ENCODE measurements around the gene MANBA.
"Not testable (repeated sequence)": the region's sequence is repeated elsewhere in the genome, so short reads cannot be mapped to it uniquely, and the experiment has no call there.

The MANBA gene

DNA sequence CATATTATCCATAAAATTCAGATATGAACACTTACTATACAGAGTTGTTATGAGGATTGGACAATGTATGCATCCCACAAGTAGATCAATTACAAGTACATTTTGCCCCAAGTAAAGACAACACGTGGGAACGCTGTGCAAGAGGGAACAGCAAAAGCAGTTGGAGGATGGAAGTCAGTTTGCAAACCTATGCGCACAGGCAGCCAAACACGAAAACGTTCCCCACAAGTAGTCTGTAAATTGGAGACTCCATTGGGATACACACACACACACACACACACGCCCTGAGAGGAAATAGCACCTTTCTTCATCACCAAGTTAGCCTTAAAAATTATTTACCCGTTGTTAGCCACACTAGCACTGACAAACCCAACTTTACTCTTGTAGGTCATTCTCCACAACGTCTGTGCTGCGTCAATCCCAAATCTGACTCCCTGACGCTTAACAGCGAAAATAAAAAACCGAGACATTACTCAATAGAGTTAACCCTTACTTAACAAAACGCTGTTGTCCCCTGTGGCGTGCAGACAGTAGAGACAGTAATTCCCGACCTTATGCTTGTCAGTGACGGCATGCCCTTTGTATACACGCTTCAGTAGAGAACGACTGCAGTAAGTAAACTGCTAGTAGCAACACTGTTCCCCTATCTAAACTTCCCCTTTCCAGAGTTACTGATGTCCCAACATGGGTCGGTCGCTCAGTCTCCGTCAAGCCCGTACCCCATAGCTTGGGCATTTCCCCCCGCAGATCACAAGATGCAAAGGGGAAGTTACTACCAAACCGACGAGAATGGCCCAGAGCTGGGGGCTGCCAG is 730 bp downstream of the MANBA start:
- peak; percentile 70 for DNase-seq (ENCODE audit: low spot score)
- TF ChIP-seq, protein P1, sequence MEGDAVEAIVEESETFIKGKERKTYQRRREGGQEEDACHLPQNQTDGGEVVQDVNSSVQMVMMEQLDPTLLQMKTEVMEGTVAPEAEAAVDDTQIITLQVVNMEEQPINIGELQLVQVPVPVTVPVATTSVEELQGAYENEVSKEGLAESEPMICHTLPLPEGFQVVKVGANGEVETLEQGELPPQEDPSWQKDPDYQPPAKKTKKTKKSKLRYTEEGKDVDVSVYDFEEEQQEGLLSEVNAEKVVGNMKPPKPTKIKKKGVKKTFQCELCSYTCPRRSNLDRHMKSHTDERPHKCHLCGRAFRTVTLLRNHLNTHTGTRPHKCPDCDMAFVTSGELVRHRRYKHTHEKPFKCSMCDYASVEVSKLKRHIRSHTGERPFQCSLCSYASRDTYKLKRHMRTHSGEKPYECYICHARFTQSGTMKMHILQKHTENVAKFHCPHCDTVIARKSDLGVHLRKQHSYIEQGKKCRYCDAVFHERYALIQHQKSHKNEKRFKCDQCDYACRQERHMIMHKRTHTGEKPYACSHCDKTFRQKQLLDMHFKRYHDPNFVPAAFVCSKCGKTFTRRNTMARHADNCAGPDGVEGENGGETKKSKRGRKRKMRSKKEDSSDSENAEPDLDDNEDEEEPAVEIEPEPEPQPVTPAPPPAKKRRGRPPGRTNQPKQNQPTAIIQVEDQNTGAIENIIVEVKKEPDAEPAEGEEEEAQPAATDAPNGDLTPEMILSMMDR (IDR thresholded peaks at IDR 0.05; ENCODE audit: borderline replicate concordance, control extremely low read depth, extremely low read depth, insufficient read depth, missing control alignments) = no peak
- in situ Hi-C loops (cut with MboI; ENCODE audit: low sequenced_read_pairs, unreplicated experiment) = no loop called here

DNA sequence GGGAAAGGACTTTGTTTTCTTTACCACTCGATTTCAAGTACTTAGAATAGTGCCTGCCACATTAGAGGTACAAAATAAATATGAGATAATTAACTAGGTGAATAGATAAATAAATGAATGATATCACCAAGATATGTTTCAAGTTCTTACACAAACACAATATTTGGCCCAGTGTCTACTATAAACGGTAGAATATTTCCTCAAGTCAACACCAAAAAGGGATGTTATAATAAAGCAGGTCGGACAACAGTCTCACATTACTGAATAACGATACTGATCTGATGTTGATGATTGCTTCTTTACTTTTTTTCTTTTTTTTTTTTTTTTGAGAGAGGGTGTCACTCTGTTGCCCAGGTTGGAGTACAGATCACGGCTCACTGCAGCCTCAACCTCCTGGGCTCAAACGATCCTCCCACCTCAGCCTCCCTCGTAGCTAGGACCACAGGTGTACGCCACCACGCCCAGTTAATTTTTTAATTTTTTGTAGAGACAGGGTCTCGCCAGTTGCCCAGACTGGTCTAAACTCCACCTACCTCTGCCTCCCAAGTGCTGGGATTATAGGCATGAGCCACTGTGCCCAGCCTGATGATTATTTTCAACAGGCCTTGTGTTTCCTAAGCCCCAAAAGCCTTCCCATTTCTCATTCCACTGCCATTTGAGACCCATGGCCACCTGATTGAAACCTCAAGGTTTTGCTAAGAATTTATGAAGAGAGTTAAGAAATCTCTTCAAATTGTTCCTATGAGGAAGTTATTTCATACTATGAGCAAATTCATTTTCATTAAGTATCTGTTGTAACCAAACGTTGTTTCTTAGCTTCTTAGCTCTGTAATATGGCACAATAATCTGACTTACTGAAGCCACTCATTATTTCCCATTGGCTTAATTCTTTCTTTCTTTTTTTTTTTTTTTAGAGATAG is 2.3 kb downstream of the MANBA start:
- TF ChIP-seq, protein P1 (IDR thresholded peaks at IDR 0.05; ENCODE audit: borderline replicate concordance, control extremely low read depth, extremely low read depth, insufficient read depth, missing control alignments) = no peak
- DNase-seq (ENCODE audit: low spot score) = no peak
- in situ Hi-C loops (cut with MboI; ENCODE audit: low sequenced_read_pairs, unreplicated experiment) = no loop called here

- no peak for DNase-seq (ENCODE audit: low spot score)
- in situ Hi-C loops (cut with MboI; ENCODE audit: low sequenced_read_pairs, unreplicated experiment) = no loop called here
- TF ChIP-seq, protein P1 (IDR thresholded peaks at IDR 0.05; ENCODE audit: borderline replicate concordance, control extremely low read depth, extremely low read depth, insufficient read depth, missing control alignments) = no peak
Measured at GRCh38 chr4:102757681-102758080, 3.1 kb downstream of the MANBA start.

- TF ChIP-seq, protein P1 (IDR thresholded peaks at IDR 0.05; ENCODE audit: borderline replicate concordance, control extremely low read depth, extremely low read depth, insufficient read depth, missing control alignments) = no peak
- in situ Hi-C loops (cut with MboI; ENCODE audit: low sequenced_read_pairs, unreplicated experiment) = no loop called here
- DNase-seq (ENCODE audit: low spot score) = no peak
Measured at GRCh38 chr4:102754044-102754443, 6.7 kb downstream of the MANBA start.

GRCh38 chr4:102751941-102752340 is 8.8 kb downstream of the MANBA start:
- in situ Hi-C loops (cut with MboI; ENCODE audit: low sequenced_read_pairs, unreplicated experiment) = no loop called here
- TF ChIP-seq, protein P1 (IDR thresholded peaks at IDR 0.05; ENCODE audit: borderline replicate concordance, control extremely low read depth, extremely low read depth, insufficient read depth, missing control alignments) = no peak
- DNase-seq (ENCODE audit: low spot score) = no peak

DNA sequence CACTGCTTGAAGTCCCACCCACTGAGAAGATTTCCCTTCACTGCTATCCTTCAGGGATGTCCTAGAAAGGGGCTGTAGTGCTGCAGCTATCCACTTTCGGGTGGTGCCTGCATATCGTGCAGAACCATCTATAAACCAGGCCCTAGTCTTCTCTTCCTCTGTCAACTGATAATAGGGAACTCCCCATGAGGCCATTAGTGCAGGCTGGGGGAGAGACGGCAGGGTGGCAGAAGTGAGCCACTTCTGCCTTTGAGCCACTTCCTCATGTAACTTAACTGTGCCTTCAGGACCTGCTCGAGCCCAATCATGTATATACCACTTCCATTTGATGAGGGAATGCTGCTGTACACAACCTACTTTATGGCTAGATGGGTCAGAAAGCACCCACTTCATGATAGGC is 17.4 kb downstream of the MANBA start:
- DNase-seq (ENCODE audit: low spot score); in situ Hi-C loops (cut with MboI; ENCODE audit: low sequenced_read_pairs, unreplicated experiment): not testable (repeated sequence)
- TF ChIP-seq, protein P1 (IDR thresholded peaks at IDR 0.05; ENCODE audit: borderline replicate concordance, control extremely low read depth, extremely low read depth, insufficient read depth, missing control alignments) = peak; percentile 41

DNA sequence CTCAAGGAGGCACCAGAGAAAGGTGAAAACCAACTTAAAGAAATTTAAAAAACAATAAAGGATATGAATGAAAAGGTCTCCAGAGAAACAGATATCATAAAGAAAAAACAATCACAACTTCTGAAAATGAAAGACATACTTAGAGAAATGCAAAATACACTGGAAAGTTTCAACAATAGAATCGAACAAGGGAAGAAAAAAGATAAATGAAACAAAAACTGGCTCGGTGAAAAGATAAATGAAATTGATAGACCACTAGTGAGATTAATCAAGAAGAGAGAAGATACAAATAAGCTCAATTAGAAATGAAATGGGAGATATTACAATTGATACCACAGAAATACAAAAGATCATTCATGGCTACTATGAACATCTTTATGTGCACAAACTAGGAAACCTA is 22.0 kb downstream of the MANBA start:
- in situ Hi-C loops (cut with MboI; ENCODE audit: low sequenced_read_pairs, unreplicated experiment); DNase-seq (ENCODE audit: low spot score): not testable (repeated sequence)
